Liver (tissue), 9 donors: Measurements from ENCODE around the gene METTL13. TPM values are rescaled to one million over a fixed set of nuclear protein-coding genes. Genes with fewer than 3 reads are reported as not detected.

Experiments
- DNase-seq: peaks from one replicate; pipeline ENCODE4 v3.0.0-alpha.2; 2017; ENCODE audit warnings: low spot score
- H3K27ac ChIP-seq, 2 donors: one replicate each; pipeline ENCODE4 v1.7.0; 2013; ENCODE audit warnings: inconsistent platforms in 2 of 2, low read length in 2 of 2, control low read depth in 1 of 2, low read depth in 1 of 2, mild to moderate bottlenecking in 1 of 2
- H3K27me3 ChIP-seq, 4 donors: one replicate each; pipeline versions ENCODE4 v1.6.1 to v1.7.0; 2013; ENCODE audit warnings: low read length in 3 of 4, inconsistent platforms in 1 of 4, mild to moderate bottlenecking in 1 of 4, moderate library complexity in 1 of 4; ENCODE audit not compliant: control insufficient read depth in 4 of 4, insufficient read depth in 4 of 4
- H3K36me3 ChIP-seq, 4 donors: one replicate each; pipeline versions ENCODE4 v1.6.1 to v1.7.0; 2013; ENCODE audit warnings: low read length in 3 of 4, mild to moderate bottlenecking in 3 of 4, low read depth in 1 of 4, moderate library complexity in 1 of 4; ENCODE audit not compliant: control insufficient read depth in 4 of 4, insufficient read depth in 3 of 4
- H3K4me1 ChIP-seq, 4 donors: one replicate each; pipeline versions ENCODE4 v1.6.1 to v1.7.0; 2013; ENCODE audit warnings: low read length in 3 of 4, mild to moderate bottlenecking in 3 of 4, moderate library complexity in 1 of 4; ENCODE audit not compliant: control insufficient read depth in 4 of 4, insufficient read depth in 4 of 4
- H3K4me3 ChIP-seq, 3 donors: one replicate each; pipeline versions ENCODE4 v1.6.1 to v1.7.0; 2013; ENCODE audit warnings: low read length in 3 of 3, control low read depth in 1 of 3, low read depth in 1 of 3, mild to moderate bottlenecking in 1 of 3
- H3K9ac ChIP-seq, 2 donors: one replicate each; pipeline ENCODE4 v1.7.0; 2013; ENCODE audit warnings: low read length in 2 of 2, mild to moderate bottlenecking in 2 of 2, moderate library complexity in 2 of 2, control low read depth in 1 of 2, low read depth in 1 of 2
- H3K9me3 ChIP-seq, 4 donors: one replicate each; pipeline versions ENCODE4 v1.6.1 to v1.7.0; 2013; ENCODE audit warnings: low read length in 3 of 4; ENCODE audit not compliant: control insufficient read depth in 4 of 4
- GABPA ChIP-seq, 2 donors: IDR thresholded peaks in 1 of 2; conservative IDR thresholded peaks in 1 of 2; 2 replicates each; pipeline ENCODE4 v1.6.1; 2016; ENCODE audit warnings: antibody characterized with exemption in 2 of 2, mild to moderate bottlenecking in 1 of 2, moderate library complexity in 1 of 2
- HNF4A ChIP-seq, 2 donors: conservative IDR thresholded peaks; 2 replicates each; pipeline ENCODE4 v1.6.1; 2016; ENCODE audit warnings: antibody characterized with exemption in 2 of 2, mild to moderate bottlenecking in 2 of 2
- JUND ChIP-seq, 2 donors: IDR thresholded peaks; 2 replicates each; pipeline ENCODE4 v1.6.1; 2016; ENCODE audit warnings: antibody characterized with exemption in 2 of 2
- NR2F2 ChIP-seq: IDR thresholded peaks from 2 replicates; pipeline ENCODE4 v1.6.1; 2016; ENCODE audit warnings: antibody characterized with exemption
- RAD21 ChIP-seq, 2 donors: IDR thresholded peaks; 2 replicates each; pipeline ENCODE4 v1.6.1; 2016; ENCODE audit warnings: antibody characterized with exemption in 2 of 2, mild to moderate bottlenecking in 2 of 2
- RXRA ChIP-seq, 2 donors: IDR thresholded peaks; 2 replicates each; pipeline ENCODE4 v1.6.1; 2017 to 2018; ENCODE audit warnings: antibody characterized with exemption in 2 of 2, mild to moderate bottlenecking in 1 of 2
- SP1 ChIP-seq: IDR thresholded peaks from 2 replicates; pipeline ENCODE4 v1.6.1; 2018; ENCODE audit warnings: antibody characterized with exemption, mild to moderate bottlenecking
- TAF1 ChIP-seq: conservative IDR thresholded peaks from 2 replicates; pipeline ENCODE4 v1.6.1; 2016; ENCODE audit warnings: antibody characterized with exemption, mild to moderate bottlenecking
- YY1 ChIP-seq: IDR thresholded peaks from 2 replicates; pipeline ENCODE4 v1.6.1; 2016; ENCODE audit warnings: antibody characterized with exemption, mild to moderate bottlenecking
- WGBS: extraction: QIAGEN DNeasy Blood & Tissue Kit; methylation state at CpG from one replicate; pipeline ENCODE4 v1.1.7; 2013; 5-methylcytosine and 5-hydroxymethylcytosine counted together
- polyA plus RNA-seq, 2 donors: library from polyadenylated mRNA; stranded (reverse) in 1 of 2; unstranded in 1 of 2; fragments of 200-250 nt in 1 of 2; fragments of >200 nt in 1 of 2; fragmentation: Nextera tagmentation in 1 of 2; extraction: Ambion mirVana in 1 of 2; gene quantifications; one replicate each; pipeline versions ENCODE4 v1.2.1 to v1.2.3, GENCODE V29; 2013 to 2015
- total RNA-seq, 2 donors: library from RNA; depleted of rRNA; stranded (reverse); fragments of >200 nt; gene quantifications; one replicate each; pipeline ENCODE4 v1.2.3, GENCODE V29; 2014
- TF ChIP-seq, protein P1 (sequence below): IDR thresholded peaks from 2 replicates; pipeline ENCODE4 v1.6.1; 2016; ENCODE audit warnings: antibody characterized with exemption
- TF ChIP-seq, protein P2 (sequence below): fragments of 150-350 bp; IDR thresholded peaks from 2 replicates; pipeline ENCODE4 v1.5.1; 2017; ENCODE audit warnings: improper control_type of control experiment, low read depth, low read length; ENCODE audit not compliant: missing input control
- TF ChIP-seq, protein P3 (sequence below): IDR thresholded peaks from 2 replicates; pipeline ENCODE4 v1.6.1; 2016; ENCODE audit warnings: antibody characterized with exemption, mild to moderate bottlenecking
- donor health status: healthy.
- donor health status: healthy.
- donor health status: healthy.
- donor health status: healthy.
- donor health status: healthy.

Gene METTL13
- total and polyA plus RNA-seq, 4 donors: 10.5 to 16.1 (median 13.4) TPM

DNA sequence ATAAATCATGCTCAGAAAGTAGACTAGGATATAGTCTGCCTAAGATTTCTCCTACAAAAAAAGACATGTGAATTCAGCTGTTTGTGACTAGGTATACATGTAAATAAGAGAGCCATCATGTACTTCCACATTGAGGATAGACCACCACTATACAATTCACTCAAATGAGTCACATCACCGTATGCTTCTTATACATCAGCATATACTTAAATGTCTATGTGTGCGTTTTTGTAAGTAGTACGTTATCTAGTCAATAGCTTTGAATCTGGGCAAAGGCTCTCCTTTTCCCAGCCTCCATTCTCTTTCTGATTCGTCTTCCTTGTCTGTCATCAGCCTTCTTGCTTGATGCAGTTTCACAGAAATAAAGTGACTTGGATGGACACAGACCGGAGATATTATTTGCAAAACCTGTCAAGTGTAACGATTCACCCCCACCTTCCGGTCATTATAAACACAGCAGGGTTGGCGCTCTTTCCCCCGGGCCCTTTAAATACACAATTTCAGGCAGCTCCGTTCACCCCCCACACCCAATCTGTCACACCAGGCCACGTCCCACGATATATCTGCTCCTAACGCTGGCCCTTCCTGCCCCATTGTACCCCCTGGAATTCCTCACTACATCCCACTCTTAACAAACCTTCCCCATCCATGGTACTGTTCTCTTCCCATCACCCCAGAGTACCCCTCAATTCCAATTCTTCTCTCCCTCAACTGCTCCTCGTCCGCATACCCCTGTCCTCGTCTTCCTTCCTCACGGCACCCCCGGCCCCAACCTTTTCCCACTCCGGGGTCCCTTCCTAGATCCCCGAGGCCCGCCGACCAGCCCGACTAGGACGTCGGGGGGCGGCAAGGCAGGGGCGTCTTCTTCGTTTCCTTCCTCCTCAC lies 40.2 kb upstream of the METTL13 start:
- TF ChIP-seq HNF4A (conservative IDR thresholded peaks at IDR 0.05) (no peak), NR2F2 (no peak), TAF1 (peak; percentile 14), RXRA (IDR thresholded peaks at IDR 0.05) (peak in 1 of 2 donors; percentile 22), RAD21 (IDR thresholded peaks at IDR 0.05) (peak; percentile 57 to 70)
- TF ChIP-seq, protein P1, sequence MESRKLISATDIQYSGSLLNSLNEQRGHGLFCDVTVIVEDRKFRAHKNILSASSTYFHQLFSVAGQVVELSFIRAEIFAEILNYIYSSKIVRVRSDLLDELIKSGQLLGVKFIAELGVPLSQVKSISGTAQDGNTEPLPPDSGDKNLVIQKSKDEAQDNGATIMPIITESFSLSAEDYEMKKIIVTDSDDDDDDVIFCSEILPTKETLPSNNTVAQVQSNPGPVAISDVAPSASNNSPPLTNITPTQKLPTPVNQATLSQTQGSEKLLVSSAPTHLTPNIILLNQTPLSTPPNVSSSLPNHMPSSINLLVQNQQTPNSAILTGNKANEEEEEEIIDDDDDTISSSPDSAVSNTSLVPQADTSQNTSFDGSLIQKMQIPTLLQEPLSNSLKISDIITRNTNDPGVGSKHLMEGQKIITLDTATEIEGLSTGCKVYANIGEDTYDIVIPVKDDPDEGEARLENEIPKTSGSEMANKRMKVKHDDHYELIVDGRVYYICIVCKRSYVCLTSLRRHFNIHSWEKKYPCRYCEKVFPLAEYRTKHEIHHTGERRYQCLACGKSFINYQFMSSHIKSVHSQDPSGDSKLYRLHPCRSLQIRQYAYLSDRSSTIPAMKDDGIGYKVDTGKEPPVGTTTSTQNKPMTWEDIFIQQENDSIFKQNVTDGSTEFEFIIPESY: no peak
- TF ChIP-seq, protein P2, sequence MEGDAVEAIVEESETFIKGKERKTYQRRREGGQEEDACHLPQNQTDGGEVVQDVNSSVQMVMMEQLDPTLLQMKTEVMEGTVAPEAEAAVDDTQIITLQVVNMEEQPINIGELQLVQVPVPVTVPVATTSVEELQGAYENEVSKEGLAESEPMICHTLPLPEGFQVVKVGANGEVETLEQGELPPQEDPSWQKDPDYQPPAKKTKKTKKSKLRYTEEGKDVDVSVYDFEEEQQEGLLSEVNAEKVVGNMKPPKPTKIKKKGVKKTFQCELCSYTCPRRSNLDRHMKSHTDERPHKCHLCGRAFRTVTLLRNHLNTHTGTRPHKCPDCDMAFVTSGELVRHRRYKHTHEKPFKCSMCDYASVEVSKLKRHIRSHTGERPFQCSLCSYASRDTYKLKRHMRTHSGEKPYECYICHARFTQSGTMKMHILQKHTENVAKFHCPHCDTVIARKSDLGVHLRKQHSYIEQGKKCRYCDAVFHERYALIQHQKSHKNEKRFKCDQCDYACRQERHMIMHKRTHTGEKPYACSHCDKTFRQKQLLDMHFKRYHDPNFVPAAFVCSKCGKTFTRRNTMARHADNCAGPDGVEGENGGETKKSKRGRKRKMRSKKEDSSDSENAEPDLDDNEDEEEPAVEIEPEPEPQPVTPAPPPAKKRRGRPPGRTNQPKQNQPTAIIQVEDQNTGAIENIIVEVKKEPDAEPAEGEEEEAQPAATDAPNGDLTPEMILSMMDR: peak; percentile 49
- peaks cover 4 to 20% (median 10%) of the 10 kb centered on the region in 4 donors for H3K4me1 ChIP-seq
- peak overlapping the region; percentile 86 to 91 for H3K9ac ChIP-seq
- H3K9me3 ChIP-seq: no peaks in the 10 kb centered on the region
- peak overlapping the region; percentile 93 to 98 for H3K27ac ChIP-seq
- H3K27me3 ChIP-seq: no peaks in the 10 kb centered on the region
- peaks cover 0 to 5% (median 2%) of the 10 kb centered on the region in 4 donors for H3K36me3 ChIP-seq
- H3K4me3 ChIP-seq: peak overlapping the region; percentile 87 to 92 (median 91)
- DNase-seq: peak; percentile 56
- 2% methylated on average over 28 of the region's 28 CpGs for WGBS

- Histone ChIP-seq H3K9ac (peak within 1 kb of the TSS; percentile 91 to 98), H3K9me3 (no peaks in the 10 kb centered on the region), H3K27me3 (no peaks in the 10 kb centered on the region), H3K36me3 (peaks cover 0 to under 1% (median 0%) of the 10 kb centered on the region in 4 donors), H3K4me3 (peak within 1 kb of the TSS; percentile 87 to 92 (median 91)), H3K4me1 (peaks cover 4 to 20% (median 10%) of the 10 kb centered on the region in 4 donors), H3K27ac (peak within 1 kb of the TSS; percentile 93 to 98)
- DNase-seq: peak; percentile 88
- WGBS: under 1% methylated on average over 57 of the region's 57 CpGs
- TF ChIP-seq, protein P3, sequence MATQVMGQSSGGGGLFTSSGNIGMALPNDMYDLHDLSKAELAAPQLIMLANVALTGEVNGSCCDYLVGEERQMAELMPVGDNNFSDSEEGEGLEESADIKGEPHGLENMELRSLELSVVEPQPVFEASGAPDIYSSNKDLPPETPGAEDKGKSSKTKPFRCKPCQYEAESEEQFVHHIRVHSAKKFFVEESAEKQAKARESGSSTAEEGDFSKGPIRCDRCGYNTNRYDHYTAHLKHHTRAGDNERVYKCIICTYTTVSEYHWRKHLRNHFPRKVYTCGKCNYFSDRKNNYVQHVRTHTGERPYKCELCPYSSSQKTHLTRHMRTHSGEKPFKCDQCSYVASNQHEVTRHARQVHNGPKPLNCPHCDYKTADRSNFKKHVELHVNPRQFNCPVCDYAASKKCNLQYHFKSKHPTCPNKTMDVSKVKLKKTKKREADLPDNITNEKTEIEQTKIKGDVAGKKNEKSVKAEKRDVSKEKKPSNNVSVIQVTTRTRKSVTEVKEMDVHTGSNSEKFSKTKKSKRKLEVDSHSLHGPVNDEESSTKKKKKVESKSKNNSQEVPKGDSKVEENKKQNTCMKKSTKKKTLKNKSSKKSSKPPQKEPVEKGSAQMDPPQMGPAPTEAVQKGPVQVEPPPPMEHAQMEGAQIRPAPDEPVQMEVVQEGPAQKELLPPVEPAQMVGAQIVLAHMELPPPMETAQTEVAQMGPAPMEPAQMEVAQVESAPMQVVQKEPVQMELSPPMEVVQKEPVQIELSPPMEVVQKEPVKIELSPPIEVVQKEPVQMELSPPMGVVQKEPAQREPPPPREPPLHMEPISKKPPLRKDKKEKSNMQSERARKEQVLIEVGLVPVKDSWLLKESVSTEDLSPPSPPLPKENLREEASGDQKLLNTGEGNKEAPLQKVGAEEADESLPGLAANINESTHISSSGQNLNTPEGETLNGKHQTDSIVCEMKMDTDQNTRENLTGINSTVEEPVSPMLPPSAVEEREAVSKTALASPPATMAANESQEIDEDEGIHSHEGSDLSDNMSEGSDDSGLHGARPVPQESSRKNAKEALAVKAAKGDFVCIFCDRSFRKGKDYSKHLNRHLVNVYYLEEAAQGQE: peak; percentile 37
- TF ChIP-seq GABPA (IDR thresholded peaks at IDR 0.05 in 1 of 2, conservative IDR thresholded peaks at IDR 0.05 in 1 of 2) (peak in 1 of 2 donors; percentile 45), SP1 (peak; percentile 57), JUND (IDR thresholded peaks at IDR 0.05) (no peak), HNF4A (conservative IDR thresholded peaks at IDR 0.05) (no peak), RAD21 (IDR thresholded peaks at IDR 0.05) (peak in 1 of 2 donors; percentile 21), YY1 (peak; percentile 51), NR2F2 (peak; percentile 24), TAF1 (peak; percentile 88)
- TF ChIP-seq, protein P1: no peak
Measured at GRCh38 chr1:171741872-171742576, 39.4 kb upstream of the METTL13 start, which contains the start of gene VAMP4. TSS of gene VAMP4 (minus strand) at chr1:171742065. CDS start at chr1:171738414, 3,651 bp downstream.
